Suprapubic skin (tissue), 4 donors: ENCODE results near the gene ALAS1. TPM values are rescaled to one million over a fixed set of nuclear protein-coding genes. Genes with fewer than 3 reads are reported as not detected.

Experiments
- DNase-seq, 2 donors: peaks; one replicate each; pipeline ENCODE4 v3.0.0-alpha.2; 2019; ENCODE audit warnings: low spot score in 2 of 2
- H3K27ac ChIP-seq: fragments of 200-600 bp; sonication (generic); one replicate; pipeline ENCODE4 v1.5.1; 2019
- H3K27me3 ChIP-seq: fragments of 200-600 bp; sonication (generic); one replicate; pipeline ENCODE4 v1.5.1; 2019
- H3K36me3 ChIP-seq: fragments of 200-600 bp; sonication (generic); one replicate; pipeline ENCODE4 v1.5.1; 2019
- H3K4me1 ChIP-seq: fragments of 200-600 bp; sonication (generic); one replicate; pipeline ENCODE4 v1.5.1; 2019
- H3K4me3 ChIP-seq: fragments of 200-600 bp; sonication (generic); one replicate; pipeline ENCODE4 v1.5.1; 2019; ENCODE audit warnings: mild to moderate bottlenecking
- H3K9me3 ChIP-seq: fragments of 200-600 bp; sonication (generic); one replicate; pipeline ENCODE4 v1.5.1; 2019
- EP300 ChIP-seq: sonication (generic); formaldehyde crosslinking; IDR thresholded peaks from one replicate; pipeline ENCODE4 v1.6.1; 2017; ENCODE audit warnings: antibody characterized with exemption
- POLR2A ChIP-seq, 2 donors: fragments of 450-650 bp; IDR thresholded peaks; one replicate each; pipeline ENCODE4 v1.6.1; 2017; ENCODE audit warnings: antibody characterized with exemption in 2 of 2, mild to moderate bottlenecking in 2 of 2, moderate library complexity in 2 of 2
- POLR2AphosphoS5 ChIP-seq, 3 donors: sonication (generic); formaldehyde crosslinking; IDR thresholded peaks; one replicate each; pipeline ENCODE4 v1.6.1; 2017; ENCODE audit warnings: antibody characterized with exemption in 3 of 3
- WGBS: methylation state at CpG from one replicate; pipeline ENCODE4 v1.1.5; 2018; 5-methylcytosine and 5-hydroxymethylcytosine counted together
- total RNA-seq, 4 donors: library from RNA; depleted of rRNA; stranded (reverse); fragments of >200 nt; gene quantifications; one replicate each; pipeline ENCODE4 v1.1.0, GENCODE V29; 2016
- TF ChIP-seq, protein P1 (sequence below), 2 donors: fragments of 200-600 bp in 1 of 2; fragments of 450-650 bp in 1 of 2; sonication (generic) in 1 of 2; IDR thresholded peaks; one replicate each; pipeline ENCODE4 v1.5.1; 2016 to 2019; ENCODE audit warnings: antibody characterized with exemption in 2 of 2, mild to moderate bottlenecking in 1 of 2, moderate library complexity in 1 of 2

ALAS1 gene
- total RNA-seq, 4 donors from 2014 or later: 28.8 to 54.4 (median 31.9) TPM

DNA sequence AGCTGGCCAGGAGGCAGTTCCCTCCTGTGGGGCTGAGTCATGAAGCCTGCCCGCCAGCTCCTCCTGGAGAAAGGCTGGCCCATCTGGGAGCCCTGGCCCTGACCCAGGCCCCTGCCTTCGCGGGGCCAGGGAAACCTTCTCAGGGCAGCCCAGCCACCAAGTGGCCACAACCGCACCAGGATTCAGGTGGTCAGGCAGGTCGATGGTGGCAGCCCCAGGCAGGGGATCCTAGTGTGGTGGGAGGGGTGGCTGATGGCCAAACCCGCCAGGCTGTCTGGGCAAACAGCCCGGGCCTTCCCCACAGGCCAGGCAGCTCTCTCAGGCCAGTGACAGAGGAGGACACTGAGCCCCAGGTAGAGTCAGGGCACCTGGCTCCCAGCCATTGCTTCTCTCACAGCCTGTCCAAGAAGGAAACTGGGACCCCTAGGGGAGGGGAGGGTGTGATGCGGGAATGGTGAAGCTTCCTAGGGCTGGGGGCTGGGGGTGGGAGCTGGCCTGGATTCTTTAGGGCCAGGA lies 39.8 kb downstream of the ALAS1 start:
- Histone ChIP-seq H3K27ac (peak overlapping the region; percentile 89), H3K27me3 (no peaks in the 10 kb centered on the region), H3K9me3 (no peaks in the 10 kb centered on the region), H3K4me3 (peak overlapping the region; percentile 78), H3K36me3 (peaks cover 15% of the 10 kb centered on the region), H3K4me1 (peaks cover 56% of the 10 kb centered on the region)
- no peak for TF ChIP-seq POLR2A (IDR thresholded peaks at IDR 0.05)
- TF ChIP-seq, protein P1, sequence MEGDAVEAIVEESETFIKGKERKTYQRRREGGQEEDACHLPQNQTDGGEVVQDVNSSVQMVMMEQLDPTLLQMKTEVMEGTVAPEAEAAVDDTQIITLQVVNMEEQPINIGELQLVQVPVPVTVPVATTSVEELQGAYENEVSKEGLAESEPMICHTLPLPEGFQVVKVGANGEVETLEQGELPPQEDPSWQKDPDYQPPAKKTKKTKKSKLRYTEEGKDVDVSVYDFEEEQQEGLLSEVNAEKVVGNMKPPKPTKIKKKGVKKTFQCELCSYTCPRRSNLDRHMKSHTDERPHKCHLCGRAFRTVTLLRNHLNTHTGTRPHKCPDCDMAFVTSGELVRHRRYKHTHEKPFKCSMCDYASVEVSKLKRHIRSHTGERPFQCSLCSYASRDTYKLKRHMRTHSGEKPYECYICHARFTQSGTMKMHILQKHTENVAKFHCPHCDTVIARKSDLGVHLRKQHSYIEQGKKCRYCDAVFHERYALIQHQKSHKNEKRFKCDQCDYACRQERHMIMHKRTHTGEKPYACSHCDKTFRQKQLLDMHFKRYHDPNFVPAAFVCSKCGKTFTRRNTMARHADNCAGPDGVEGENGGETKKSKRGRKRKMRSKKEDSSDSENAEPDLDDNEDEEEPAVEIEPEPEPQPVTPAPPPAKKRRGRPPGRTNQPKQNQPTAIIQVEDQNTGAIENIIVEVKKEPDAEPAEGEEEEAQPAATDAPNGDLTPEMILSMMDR (IDR thresholded peaks at IDR 0.05): no peak
- TF ChIP-seq EP300: no peak
- TF ChIP-seq POLR2AphosphoS5 (IDR thresholded peaks at IDR 0.05): no peak
- DNase-seq: peak; percentile 92 to 94
- WGBS: 6% methylated on average over 7 of the region's 8 CpGs

DNA sequence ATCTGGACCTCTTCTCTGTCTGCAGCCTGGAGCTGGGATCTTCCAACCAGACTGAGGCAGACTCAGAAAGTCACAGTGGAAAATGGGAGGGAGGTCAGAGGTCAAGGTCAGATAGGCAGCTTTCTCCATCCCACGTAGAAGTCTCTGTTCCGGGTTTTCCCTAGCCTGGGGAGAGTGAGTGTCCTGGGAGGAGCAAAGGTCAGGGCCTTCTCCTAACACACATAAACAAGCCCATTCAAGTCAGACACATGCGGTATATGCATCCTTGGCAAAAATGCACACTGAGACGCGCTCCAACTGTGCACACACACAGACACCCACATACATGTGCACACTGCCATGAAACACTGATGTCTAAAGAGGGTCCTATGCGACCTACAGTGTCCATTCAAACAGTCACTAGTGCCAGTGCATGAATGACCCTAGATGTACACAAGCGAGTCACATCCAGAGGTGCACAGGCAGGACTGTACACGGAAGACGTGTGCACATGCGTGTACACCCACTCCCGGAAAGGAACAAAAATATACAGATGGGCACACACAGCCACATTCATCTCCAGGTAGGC lies 40.3 kb downstream of the ALAS1 start:
- Histone ChIP-seq H3K9me3 (no peaks in the 10 kb centered on the region), H3K4me1 (peaks cover 52% of the 10 kb centered on the region), H3K27me3 (no peaks in the 10 kb centered on the region), H3K4me3 (peak overlapping the region; percentile 78), H3K36me3 (peaks cover 10% of the 10 kb centered on the region), H3K27ac (peak overlapping the region; percentile 89)
- WGBS: 4% methylated on average over 5 of the region's 11 CpGs
- peak in 1 of 2 donors; percentile 58 for DNase-seq
- TF ChIP-seq, protein P1 (IDR thresholded peaks at IDR 0.05): no peak
- no peak for TF ChIP-seq EP300
- no peak for TF ChIP-seq POLR2A (IDR thresholded peaks at IDR 0.05)
- no peak for TF ChIP-seq POLR2AphosphoS5 (IDR thresholded peaks at IDR 0.05)

DNA sequence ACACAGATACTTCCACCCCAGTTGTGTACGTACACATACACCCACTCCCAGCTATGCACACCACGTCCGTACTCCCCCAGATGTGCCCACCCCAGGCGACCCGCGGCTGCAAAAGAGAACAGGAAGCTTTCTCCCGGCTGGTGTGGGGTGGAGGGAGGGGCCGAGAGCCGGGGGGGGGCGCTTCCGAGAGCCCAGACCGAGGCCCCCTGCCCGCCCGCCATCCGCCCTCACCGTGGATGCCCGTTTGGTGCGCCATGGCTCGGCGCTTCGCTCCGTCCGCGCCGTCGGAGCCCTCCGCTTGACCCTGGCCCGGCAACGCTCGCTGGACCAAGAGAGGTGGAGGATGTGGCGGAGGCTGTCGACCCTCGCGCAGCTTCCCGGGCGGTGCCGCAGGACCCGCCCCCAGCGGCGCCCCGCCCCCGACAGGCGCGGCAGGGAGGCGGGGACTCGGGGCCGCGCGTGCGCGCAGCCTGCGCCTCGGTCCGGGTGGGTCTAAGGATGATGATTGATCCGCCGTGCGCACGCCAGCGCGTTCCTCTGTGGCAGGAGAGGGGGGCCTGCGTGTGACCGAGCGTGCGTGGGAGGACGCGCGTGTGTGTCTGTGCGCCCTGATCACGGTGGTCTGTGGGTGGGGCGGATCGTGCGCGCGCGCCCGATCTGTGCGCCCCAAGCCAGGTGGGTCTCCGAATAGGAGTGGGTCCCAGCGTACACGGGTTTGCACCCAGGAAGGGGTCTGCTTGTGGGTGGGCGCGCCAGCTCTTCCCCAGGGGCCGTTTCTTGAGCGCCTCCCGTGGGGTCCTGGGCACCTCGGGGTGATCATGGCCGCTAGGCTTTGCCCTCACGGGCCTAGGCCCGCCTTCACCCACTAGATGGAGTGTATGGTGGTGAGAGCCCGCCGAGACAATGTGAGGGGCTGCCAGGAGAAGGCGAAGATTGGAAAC lies 41.1 kb downstream of the ALAS1 start, which contains the start of gene TWF2:
Gene TWF2 (minus strand): TSS at position 398 of the 941 bp plus-strand sequence. CDS start 142 bp downstream, at position 256.
- Histone ChIP-seq H3K27ac (peak within 1 kb of the TSS; percentile 89), H3K27me3 (no peaks in the 10 kb centered on the region), H3K4me3 (peak within 1 kb of the TSS; percentile 78), H3K4me1 (peaks cover 55% of the 10 kb centered on the region), H3K36me3 (peaks cover 8% of the 10 kb centered on the region), H3K9me3 (no peaks in the 10 kb centered on the region)
- DNase-seq: peak in 1 of 2 donors; percentile 86
- under 1% methylated on average over 45 of the region's 92 CpGs for WGBS
- TF ChIP-seq POLR2AphosphoS5 (IDR thresholded peaks at IDR 0.05): peak in 1 of 3 donors; percentile 6
- TF ChIP-seq, protein P1 (IDR thresholded peaks at IDR 0.05): no peak
- peak in 1 of 2 donors; percentile 43 for TF ChIP-seq POLR2A (IDR thresholded peaks at IDR 0.05)
- no peak for TF ChIP-seq EP300

GRCh38 chr3:52240059-52240885 lies 42.3 kb downstream of the ALAS1 start:
- peak in 1 of 2 donors; percentile 83 for DNase-seq
- H3K9me3 ChIP-seq: no peaks in the 10 kb centered on the region
- H3K4me1 ChIP-seq: peaks cover 67% of the 10 kb centered on the region
- TF ChIP-seq POLR2AphosphoS5 (IDR thresholded peaks at IDR 0.05): no peak
- no peaks in the 10 kb centered on the region for H3K36me3 ChIP-seq
- peak overlapping the region; percentile 89 for H3K27ac ChIP-seq
- peak overlapping the region; percentile 78 for H3K4me3 ChIP-seq
- 86% methylated on average over 1 of the region's 1 CpG for WGBS
- no peaks in the 10 kb centered on the region for H3K27me3 ChIP-seq

DNA sequence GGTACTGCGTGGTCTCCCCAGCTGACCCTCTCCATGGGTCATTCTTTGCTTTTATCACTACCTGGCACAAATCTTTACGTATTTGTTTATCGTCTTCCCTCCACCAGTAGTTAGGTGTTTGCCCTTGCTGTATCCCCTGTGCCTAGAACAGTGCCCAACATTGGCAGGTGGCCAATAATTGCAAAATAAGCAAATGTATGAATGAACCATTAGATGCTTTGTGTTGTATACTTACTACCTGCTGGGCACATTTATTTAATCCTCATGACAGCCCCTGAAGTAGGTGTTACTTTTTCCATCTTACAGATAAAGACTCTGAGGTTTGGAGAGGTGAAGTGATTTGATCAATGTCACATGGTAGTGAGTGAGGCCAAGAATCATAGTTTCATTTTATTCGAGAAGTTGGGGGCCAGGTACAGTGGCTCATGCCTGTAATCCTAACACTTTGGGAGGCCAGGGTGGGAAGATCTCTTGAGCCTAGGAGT lies 43.0 kb downstream of the ALAS1 start:
- WGBS: 75% methylated on average over 4 of the region's 4 CpGs
- Histone ChIP-seq H3K9me3 (no peaks in the 10 kb centered on the region), H3K27ac (peak overlapping the region; percentile 89), H3K27me3 (no peaks in the 10 kb centered on the region), H3K4me1 (peaks cover 67% of the 10 kb centered on the region), H3K36me3 (no peaks in the 10 kb centered on the region), H3K4me3 (no peak overlapping the region)
- TF ChIP-seq EP300: no peak
- no peak for TF ChIP-seq POLR2AphosphoS5 (IDR thresholded peaks at IDR 0.05)
- TF ChIP-seq, protein P1 (IDR thresholded peaks at IDR 0.05): no peak
- no peak for TF ChIP-seq POLR2A (IDR thresholded peaks at IDR 0.05)
- DNase-seq: peak in 1 of 2 donors; percentile 32
